WTC11 (cell line): ENCODE measurements around the gene CRAMP1. TPM values are rescaled to one million over a fixed set of nuclear protein-coding genes. Genes with fewer than 3 reads are reported as not detected.

Experiments used
- ATAC-seq: fragments of 200-7000 bp; cut with Tn5 transposase; 2 replicates; pipeline ENCODE4 v1.10.0; 2021; ENCODE audit warnings: mild to moderate bottlenecking, moderate library complexity
- CTCF ChIA-PET: fragments of 300-600 bp; sonication (Branson Sonifier 250); formaldehyde crosslinking; loops from one replicate; lab custom pipeline; 2021; ENCODE audit warnings: antibody characterized with exemption; lab: Charles Lee
- POLR2A ChIA-PET: fragments of 350-600 bp; sonication (Branson Sonifier 250); formaldehyde crosslinking; loops from one replicate; lab custom pipeline; 2021; ENCODE audit warnings: antibody characterized with exemption; lab: Charles Lee
- DNase-seq: peaks from one replicate; pipeline ENCODE4 v3.0.0; 2021; ENCODE audit warnings: low spot score
- H3K27ac Mint-ChIP-seq: 2 replicates; pipeline ENCODE4 v1.8.0; 2021; ENCODE audit warnings: mixed read lengths
- H3K27me3 Mint-ChIP-seq: 2 replicates; pipeline ENCODE4 v1.8.0; 2021; ENCODE audit warnings: low read depth, mild to moderate bottlenecking, moderate library complexity, mixed read lengths
- H3K36me3 Mint-ChIP-seq: 2 replicates; pipeline ENCODE4 v1.8.0; 2021; ENCODE audit warnings: mixed read lengths
- H3K4me1 Mint-ChIP-seq: 2 replicates; pipeline ENCODE4 v1.8.0; 2022; ENCODE audit warnings: mixed read lengths
- H3K4me3 Mint-ChIP-seq: 2 replicates; pipeline ENCODE4 v1.8.0; 2021; ENCODE audit warnings: mild to moderate bottlenecking, moderate library complexity, mixed read lengths
- H3K9me3 Mint-ChIP-seq: 2 replicates; pipeline ENCODE4 v1.8.0; 2021; ENCODE audit warnings: mixed read lengths
- AFF4 ChIP-seq: sonication (generic); formaldehyde crosslinking; IDR thresholded peaks from 2 replicates; pipeline ENCODE4 v1.8.1; 2023; ENCODE audit warnings: mild to moderate bottlenecking, missing genetic modification reagents, borderline replicate concordance
- ARID4B ChIP-seq: sonication (generic); formaldehyde crosslinking; IDR thresholded peaks from 2 replicates; pipeline ENCODE4 v1.8.0; 2023; ENCODE audit warnings: missing genetic modification reagents, mild to moderate bottlenecking, borderline replicate concordance
- CBFB ChIP-seq: sonication (generic); formaldehyde crosslinking; IDR thresholded peaks from 2 replicates; pipeline ENCODE4 v1.8.1; 2022; ENCODE audit warnings: mild to moderate bottlenecking, low read depth, missing genetic modification reagents
- CREM ChIP-seq: sonication (generic); formaldehyde crosslinking; IDR thresholded peaks from 2 replicates; pipeline ENCODE4 v1.8.1; 2022; ENCODE audit warnings: mild to moderate bottlenecking, missing genetic modification reagents, moderate library complexity
- E2F4 ChIP-seq: sonication (generic); formaldehyde crosslinking; IDR thresholded peaks from 2 replicates; pipeline ENCODE4 v1.8.1; 2022; ENCODE audit warnings: low read depth, mild to moderate bottlenecking, moderate library complexity, missing genetic modification reagents, borderline replicate concordance
- E2F5 ChIP-seq: sonication (generic); formaldehyde crosslinking; IDR thresholded peaks from 2 replicates; pipeline ENCODE4 v1.8.1; 2022; ENCODE audit warnings: mild to moderate bottlenecking, moderate library complexity, missing genetic modification reagents
- FOXJ3 ChIP-seq: sonication (generic); formaldehyde crosslinking; IDR thresholded peaks from 2 replicates; pipeline ENCODE4 v1.9.0; 2021; ENCODE audit warnings: missing genetic modification reagents, mild to moderate bottlenecking, borderline replicate concordance
- MYBL2 ChIP-seq: sonication (generic); formaldehyde crosslinking; IDR thresholded peaks from 2 replicates; pipeline ENCODE4 v1.8.1; 2023; ENCODE audit warnings: mild to moderate bottlenecking, moderate library complexity, missing genetic modification reagents
- NR3C1 ChIP-seq: sonication (generic); formaldehyde crosslinking; conservative IDR thresholded peaks from 2 replicates; pipeline ENCODE4 v1.8.1; 2023; ENCODE audit warnings: low read depth, mild to moderate bottlenecking, missing genetic modification reagents
- OVOL2 ChIP-seq: fragments of 250-450 bp; sonication (Bioruptor Pico); IDR thresholded peaks from 2 replicates; pipeline ENCODE4 v1.9.0; 2021; ENCODE audit warnings: mild to moderate bottlenecking, borderline replicate concordance
- PRDM15 ChIP-seq: sonication (generic); formaldehyde crosslinking; IDR thresholded peaks from 2 replicates; pipeline ENCODE4 v1.8.0; 2022; ENCODE audit warnings: missing genetic modification reagents
- SMAD3 ChIP-seq: sonication (generic); formaldehyde crosslinking; IDR thresholded peaks from 2 replicates; pipeline ENCODE4 v1.8.0; 2022; ENCODE audit warnings: missing genetic modification reagents, mild to moderate bottlenecking, borderline replicate concordance
- TCF7 ChIP-seq: sonication (generic); formaldehyde crosslinking; IDR thresholded peaks from 2 replicates; pipeline ENCODE4 v1.8.0; 2022; ENCODE audit warnings: mild to moderate bottlenecking, low read depth, missing genetic modification reagents, moderate library complexity
- ZBTB21 ChIP-seq: sonication (generic); formaldehyde crosslinking; IDR thresholded peaks from 2 replicates; pipeline ENCODE4 v1.8.1; 2023; ENCODE audit warnings: mild to moderate bottlenecking, missing genetic modification reagents, borderline replicate concordance
- ZMAT4 ChIP-seq: fragments of 250-450 bp; sonication (Bioruptor Pico); IDR thresholded peaks from 2 replicates; pipeline ENCODE4 v1.9.0; 2021; ENCODE audit warnings: mild to moderate bottlenecking
- ZNF121 ChIP-seq: sonication (generic); formaldehyde crosslinking; IDR thresholded peaks from 2 replicates; pipeline ENCODE4 v1.8.0; 2023; ENCODE audit warnings: missing genetic modification reagents
- ZNF138 ChIP-seq: sonication (generic); formaldehyde crosslinking; conservative IDR thresholded peaks from 2 replicates; pipeline ENCODE4 v1.8.1; 2022; ENCODE audit warnings: mild to moderate bottlenecking, moderate library complexity, missing genetic modification reagents
- total RNA-seq: library from RNA; stranded (reverse); gene quantifications from 3 replicates; pipeline ENCODE4 v1.2.3, GENCODE V29; 2021

The CRAMP1 gene
- total RNA-seq, 1 experiment from 2014 or later = 27.4 TPM

- Mint-ChIP-seq H3K27me3 (no peaks in the 10 kb centered on the region), H3K27ac (no peak overlapping the region), H3K9me3 (no peaks in the 10 kb centered on the region), H3K4me1 (no peaks in the 10 kb centered on the region), H3K4me3 (no peak overlapping the region), H3K36me3 (peaks cover 44% of the 10 kb centered on the region)
- TF ChIP-seq ARID4B = no peak
- no peak for TF ChIP-seq NR3C1 (CRISPR knock-in tag)
- no peak for TF ChIP-seq SMAD3 (CRISPR knock-in tag)
- TF ChIP-seq CBFB = no peak
- no peak for TF ChIP-seq ZNF138 (CRISPR knock-in tag)
- TF ChIP-seq PRDM15 (CRISPR knock-in tag) = no peak
- TF ChIP-seq CREM (CRISPR knock-in tag) = no peak
- DNase-seq (no peak), ATAC-seq (no peak)
- ChIA-PET POLR2A (no interaction called here), CTCF (no interaction called here)
Observed at GRCh38 chr16:1641261-1641660, 29.1 kb downstream of the CRAMP1 start.

GRCh38 chr16:1642148-1642547 is 30.0 kb downstream of the CRAMP1 start:
- DNase-seq = no peak
- no peaks in the 10 kb centered on the region for H3K27me3 Mint-ChIP-seq
- CTCF ChIA-PET = no interaction called here
- H3K9me3 Mint-ChIP-seq = no peaks in the 10 kb centered on the region
- H3K27ac Mint-ChIP-seq = no peak overlapping the region
- no peak for ATAC-seq
- H3K36me3 Mint-ChIP-seq = peaks cover 44% of the 10 kb centered on the region
- no peak overlapping the region for H3K4me3 Mint-ChIP-seq
- H3K4me1 Mint-ChIP-seq = no peaks in the 10 kb centered on the region
- POLR2A ChIA-PET = no interaction called here
- TF ChIP-seq FOXJ3 (no peak), ZMAT4 (no peak), E2F4 (CRISPR knock-in tag) (no peak), E2F5 (no peak), TCF7 (CRISPR knock-in tag) (no peak), OVOL2 (CRISPR knock-in tag) (no peak), ZBTB21 (CRISPR knock-in tag) (no peak), SMAD3 (CRISPR knock-in tag) (no peak), AFF4 (no peak), MYBL2 (no peak), ZNF121 (CRISPR knock-in tag) (no peak)
